Stimulated activated CD8-positive, alpha-beta memory T cell treated with anti-CD3 and anti-CD28 coated beads, Interleukin-7, amount 100 ng/mL, for 48 hours (primary cell): Measurements from ENCODE around the gene GPR108.

Experiments used
- DNase-seq, 2 donors: peaks; one replicate each; pipeline ENCODE4 v3.0.0-alpha.2; 2020; ENCODE audit warnings: low read depth in 1 of 2; ENCODE audit errors: extremely low read depth in 1 of 2

Gene GPR108

DNA sequence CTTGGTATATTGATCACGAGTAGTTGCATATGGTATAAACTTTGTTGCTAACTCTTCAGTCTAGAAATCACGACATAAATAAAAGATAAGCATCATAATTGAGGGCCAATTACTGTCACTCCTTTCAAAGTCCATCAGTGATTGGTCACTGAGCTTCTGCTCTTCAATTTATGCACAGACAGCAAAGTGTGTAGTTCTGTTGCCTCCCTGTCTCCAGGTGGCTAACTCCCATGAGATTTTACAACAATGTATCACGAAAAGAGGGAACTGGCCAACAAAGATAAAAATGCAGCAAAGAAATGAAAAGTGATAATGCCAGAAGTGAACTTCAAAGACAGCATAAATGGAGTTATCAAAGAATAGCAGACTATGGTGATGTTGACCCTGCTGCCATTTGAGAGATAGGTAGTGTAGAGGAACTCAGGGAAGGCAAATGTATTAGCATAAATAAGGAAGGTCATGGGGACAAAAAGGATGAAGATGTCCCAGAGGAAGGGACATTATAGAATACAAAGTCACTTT lies 54.7 kb downstream of the GPR108 start:
- no peak for DNase-seq

DNA sequence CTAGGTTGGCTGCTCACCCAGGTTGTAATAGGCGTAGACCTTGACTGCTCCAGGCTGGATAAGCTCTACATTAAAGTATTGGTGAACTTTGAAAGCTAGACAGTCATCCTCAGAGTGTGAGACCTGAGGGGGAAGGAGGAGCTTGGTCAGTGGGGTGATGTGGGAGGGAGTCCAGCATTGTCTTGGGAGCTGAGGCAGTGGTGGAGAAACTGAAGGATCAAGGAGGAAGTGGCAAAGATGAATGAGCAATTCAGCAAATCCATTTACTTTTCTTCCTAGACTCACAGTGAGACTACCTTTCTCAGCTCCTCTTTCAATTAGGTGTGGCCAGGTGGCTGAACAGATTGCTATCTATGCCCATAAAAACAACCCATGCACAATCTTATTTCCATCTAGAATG lies 57.2 kb downstream of the GPR108 start:
- no peak for DNase-seq
